Neural progenitor cell (in vitro differentiated cells): ENCODE results near the gene KCNMB4.

Source experiments
- CTCF ChIP-seq: fragments of 200-600 bp; sonication (generic); IDR thresholded peaks from 2 replicates; pipeline ENCODE4 v1.5.1; 2017; ENCODE audit warnings: antibody characterized with exemption, mild to moderate bottlenecking
- EZH2phosphoT487 ChIP-seq: fragments of 200-600 bp; sonication (generic); IDR thresholded peaks from 2 replicates; pipeline ENCODE4 v1.6.1; 2017; ENCODE audit warnings: antibody characterized with exemption

- TF ChIP-seq CTCF, result no peak
- no peak for TF ChIP-seq EZH2phosphoT487
Measured at GRCh38 chr12:70415987-70416386, 49.9 kb downstream of the KCNMB4 start.
